Muscle of leg (tissue), 11 donors: ENCODE data around the gene OR8D1. TPM values are rescaled to one million over a fixed set of nuclear protein-coding genes. Genes with fewer than 3 reads are reported as not detected.

Experiments used
- DNase-seq: peaks from one replicate; pipeline ENCODE4 v3.0.0; 2013
- H3K27ac ChIP-seq: one replicate; pipeline ENCODE4 v1.5.1; 2013; ENCODE audit warnings: mild to moderate bottlenecking, low read length, control low read depth
- H3K27me3 ChIP-seq: one replicate; pipeline ENCODE4 v1.6.1; 2013; ENCODE audit warnings: low read length; ENCODE audit not compliant: control insufficient read depth, insufficient read depth
- H3K36me3 ChIP-seq: one replicate; pipeline ENCODE4 v1.6.1; 2013; ENCODE audit warnings: low read length; ENCODE audit not compliant: control insufficient read depth, insufficient read depth
- H3K4me1 ChIP-seq: one replicate; pipeline ENCODE4 v1.6.1; 2013; ENCODE audit warnings: low read length; ENCODE audit not compliant: control insufficient read depth, insufficient read depth
- H3K4me3 ChIP-seq: one replicate; pipeline ENCODE4 v1.5.1; 2013; ENCODE audit warnings: low read length, control low read depth
- H3K9me3 ChIP-seq: replicated peaks from 2 replicates; pipeline ENCODE4 v1.6.1; 2013; ENCODE audit warnings: low read depth, low read length; ENCODE audit not compliant: control insufficient read depth
- WGBS: methylation state at CpG from one replicate; pipeline ENCODE4 v1.1.5; 2013; ENCODE audit warnings: missing lambda C conversion rate; ENCODE audit not compliant: insufficient coverage; 5-methylcytosine and 5-hydroxymethylcytosine counted together
- polyA plus RNA-seq, 8 donors: library from polyadenylated mRNA; unstranded; fragments of 120-200 nt; gene quantifications; one replicate each; pipeline versions ENCODE4 v1.2.1 to v1.2.3, GENCODE V29; 2013; ENCODE audit warnings: inconsistent platforms in 1 of 8, low replicate concordance in 1 of 8; ENCODE audit not compliant: insufficient read length in 8 of 8, insufficient read depth in 1 of 8
- total RNA-seq: library from RNA; stranded (reverse); fragments of 120-200 nt; gene quantifications from one replicate; pipeline ENCODE4 v1.2.4, GENCODE V29; 2013

OR8D1 gene
- total and polyA plus RNA-seq, 9 donors = 0.01 to 0.05 (median 0.03) TPM; not detected in 5

DNA sequence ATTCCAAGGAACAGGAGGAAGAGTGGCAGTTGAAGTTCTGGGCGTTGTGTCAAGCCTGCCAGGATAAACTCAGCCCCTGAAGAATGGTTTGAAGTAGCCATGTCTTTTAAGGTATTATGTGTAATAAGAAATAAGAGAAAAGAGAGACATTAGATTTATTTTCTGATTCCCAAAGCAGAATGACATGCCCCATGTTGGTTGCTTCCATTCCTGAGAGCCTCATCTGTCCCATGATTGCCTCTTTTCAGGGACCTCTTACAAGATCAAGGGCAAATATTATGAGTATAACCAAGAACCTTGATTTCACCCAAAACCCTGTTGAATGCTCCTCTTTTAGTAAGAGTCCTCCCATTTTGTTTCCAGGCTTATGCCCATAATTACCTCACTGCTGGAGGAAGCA is 6.3 kb upstream of the OR8D1 start, which contains the start of gene OR8D2:
Gene OR8D2 (minus strand): TSS at position 101 of the 400 bp plus-strand sequence. CDS start 0 bp downstream, at position 101.
- Histone ChIP-seq H3K27me3 (no peaks in the 10 kb centered on the region), H3K4me3 (no peak within 1 kb of the TSS), H3K27ac (no peak within 1 kb of the TSS), H3K9me3 (no peaks in the 10 kb centered on the region), H3K36me3 (no peaks in the 10 kb centered on the region), H3K4me1 (no peaks in the 10 kb centered on the region)
- DNase-seq = no peak
- no CpG with 5 or more reads among the region's 1 CpG for WGBS

DNA sequence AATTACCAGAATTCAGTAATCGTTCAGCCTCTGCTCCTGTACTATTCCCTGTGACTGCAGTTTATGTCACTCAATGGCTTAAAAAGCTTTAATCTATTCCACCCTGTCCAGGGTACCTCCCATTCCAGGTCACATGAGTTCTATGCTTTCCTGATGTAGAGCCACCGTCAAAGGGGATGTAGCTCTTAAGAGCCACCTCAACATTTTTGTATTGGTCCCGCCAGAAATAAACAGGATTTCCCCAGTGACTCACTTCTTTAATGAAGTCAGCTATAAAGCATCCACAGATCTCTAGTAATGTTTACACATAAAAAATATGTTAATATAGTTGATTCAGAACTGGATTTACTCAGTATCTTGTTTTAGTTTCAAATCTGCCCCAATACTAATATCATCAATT is 1.3 kb upstream of the OR8D1 start:
- H3K4me1 ChIP-seq = no peaks in the 10 kb centered on the region
- no peak overlapping the region for H3K4me3 ChIP-seq
- no peaks in the 10 kb centered on the region for H3K9me3 ChIP-seq
- 67% methylated on average over 2 of the region's 3 CpGs for WGBS
- DNase-seq = no peak
- no peaks in the 10 kb centered on the region for H3K27me3 ChIP-seq
- no peak overlapping the region for H3K27ac ChIP-seq
- no peaks in the 10 kb centered on the region for H3K36me3 ChIP-seq

DNA sequence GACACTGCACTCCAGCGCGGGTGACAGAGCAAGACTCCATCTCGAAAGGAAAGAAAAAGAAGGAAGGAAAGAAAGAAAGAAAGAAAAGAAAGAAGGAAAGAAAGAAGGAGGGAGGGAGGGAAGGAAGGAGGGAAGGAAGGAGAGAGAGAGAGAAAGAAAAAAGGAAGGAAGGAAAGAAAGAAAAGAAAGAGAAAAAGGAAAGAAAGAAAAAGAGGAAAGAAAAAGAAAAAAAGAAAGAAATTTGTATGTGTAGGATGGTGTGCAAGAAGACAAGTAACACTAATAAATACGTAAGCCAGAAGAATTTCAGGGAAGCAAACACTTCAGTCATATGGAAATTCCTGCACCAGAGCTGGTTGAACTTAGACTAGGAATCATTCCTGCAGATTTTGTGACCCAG is 618 bp downstream of the OR8D1 start:
- no peak for DNase-seq
- WGBS = 74% methylated on average over 4 of the region's 4 CpGs
- H3K27me3 ChIP-seq = no peaks in the 10 kb centered on the region

DNA sequence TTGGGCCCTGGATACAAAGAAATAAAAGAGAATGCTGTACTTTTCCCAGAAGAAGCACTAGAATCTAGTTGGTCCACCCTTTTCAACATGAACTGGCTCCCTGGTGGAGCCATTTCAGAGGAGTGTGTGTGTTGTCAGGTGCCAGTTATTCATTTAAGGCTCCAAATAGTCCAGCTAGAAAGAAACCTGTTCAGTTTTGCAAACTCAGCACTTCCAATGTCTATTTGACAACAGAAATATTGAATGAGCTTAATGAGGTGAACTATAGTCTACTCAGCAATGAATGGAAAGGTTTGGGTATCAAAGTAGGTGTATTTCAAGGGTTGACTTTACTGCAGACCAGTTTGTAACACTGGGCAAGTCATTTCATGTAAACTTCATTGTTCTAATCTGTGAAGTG is 2.1 kb downstream of the OR8D1 start:
- no peaks in the 10 kb centered on the region for H3K27me3 ChIP-seq
- H3K9me3 ChIP-seq = no peaks in the 10 kb centered on the region
- H3K4me1 ChIP-seq = no peaks in the 10 kb centered on the region
- H3K36me3 ChIP-seq = no peaks in the 10 kb centered on the region
- no peak overlapping the region for H3K27ac ChIP-seq
- no peak overlapping the region for H3K4me3 ChIP-seq
- DNase-seq = no peak

More for the DNA sequence above, 618 bp downstream of the OR8D1 start:
- Histone ChIP-seq H3K27ac (no peak overlapping the region), H3K4me1 (no peaks in the 10 kb centered on the region), H3K9me3 (no peaks in the 10 kb centered on the region), H3K4me3 (no peak overlapping the region), H3K36me3 (no peaks in the 10 kb centered on the region)

DNA sequence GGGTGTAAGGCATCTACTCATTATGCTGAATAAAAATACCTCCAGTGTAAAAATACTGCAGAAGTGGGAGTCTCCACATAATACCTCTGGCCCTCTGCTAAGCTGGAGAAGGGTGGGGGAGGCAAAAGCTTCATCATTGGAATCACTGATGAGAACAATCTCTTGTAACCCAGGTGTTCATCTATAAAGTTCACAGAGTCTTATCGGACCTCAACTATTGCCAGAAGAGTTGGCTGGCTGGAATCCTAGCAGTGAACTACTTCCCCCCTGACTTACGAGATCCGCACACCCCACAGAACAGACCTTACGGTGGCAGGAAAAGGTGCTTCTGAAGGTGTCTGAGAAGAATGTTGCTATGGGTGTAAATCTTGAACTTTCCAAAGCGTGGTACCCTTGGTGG is 2.5 kb downstream of the OR8D1 start:
- DNase-seq = no peak
- H3K9me3 ChIP-seq = no peaks in the 10 kb centered on the region
- 33% methylated on average over 1 of the region's 5 CpGs for WGBS
- no peak overlapping the region for H3K4me3 ChIP-seq
- no peaks in the 10 kb centered on the region for H3K4me1 ChIP-seq
- H3K27ac ChIP-seq = no peak overlapping the region
- H3K36me3 ChIP-seq = no peaks in the 10 kb centered on the region
- H3K27me3 ChIP-seq = no peaks in the 10 kb centered on the region

DNA sequence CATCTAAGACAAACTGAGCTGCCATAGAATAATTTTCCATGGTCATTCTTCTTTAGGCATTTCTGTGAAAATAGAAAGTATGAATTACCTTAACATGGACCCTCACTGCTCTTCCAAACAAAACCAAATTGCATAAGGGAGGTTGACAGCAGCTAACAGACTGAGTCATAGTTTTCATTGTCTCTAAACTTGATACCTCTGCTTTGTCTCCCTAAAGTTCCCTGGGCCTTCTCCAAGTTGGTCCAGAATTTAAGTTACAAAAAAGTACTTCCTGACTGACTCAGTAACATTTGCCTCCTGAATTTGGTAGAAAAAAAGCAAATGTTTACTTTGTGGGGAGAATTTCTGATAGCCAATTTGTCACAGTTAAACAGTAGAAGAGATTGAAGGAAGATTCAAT is 3.0 kb downstream of the OR8D1 start:
- Histone ChIP-seq H3K27ac (no peak overlapping the region), H3K4me1 (no peaks in the 10 kb centered on the region), H3K4me3 (no peak overlapping the region), H3K27me3 (no peaks in the 10 kb centered on the region), H3K36me3 (no peaks in the 10 kb centered on the region), H3K9me3 (no peaks in the 10 kb centered on the region)
- no peak for DNase-seq

DNA sequence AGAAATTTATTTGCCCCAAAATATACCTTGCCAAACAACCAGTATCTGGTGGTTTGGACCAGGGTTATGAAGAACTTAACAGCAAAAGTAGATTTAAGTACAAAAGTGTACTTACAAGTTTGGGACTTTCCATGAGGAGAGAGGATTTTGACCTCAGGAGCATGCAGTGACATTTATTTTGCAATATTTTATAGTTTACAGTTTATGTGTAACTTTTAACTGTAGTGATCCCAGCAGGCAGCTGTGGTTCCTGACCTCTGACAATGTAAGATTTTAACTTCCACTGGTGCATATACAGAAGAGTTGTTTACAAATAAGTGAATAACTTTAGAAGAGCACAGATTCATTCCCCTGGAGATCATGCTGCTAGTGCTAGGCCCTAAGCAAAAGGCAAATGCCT is 6.7 kb downstream of the OR8D1 start:
- Histone ChIP-seq H3K4me3 (no peak overlapping the region), H3K27me3 (no peaks in the 10 kb centered on the region), H3K27ac (no peak overlapping the region), H3K4me1 (no peaks in the 10 kb centered on the region), H3K9me3 (no peaks in the 10 kb centered on the region), H3K36me3 (no peaks in the 10 kb centered on the region)
- no peak for DNase-seq

DNA sequence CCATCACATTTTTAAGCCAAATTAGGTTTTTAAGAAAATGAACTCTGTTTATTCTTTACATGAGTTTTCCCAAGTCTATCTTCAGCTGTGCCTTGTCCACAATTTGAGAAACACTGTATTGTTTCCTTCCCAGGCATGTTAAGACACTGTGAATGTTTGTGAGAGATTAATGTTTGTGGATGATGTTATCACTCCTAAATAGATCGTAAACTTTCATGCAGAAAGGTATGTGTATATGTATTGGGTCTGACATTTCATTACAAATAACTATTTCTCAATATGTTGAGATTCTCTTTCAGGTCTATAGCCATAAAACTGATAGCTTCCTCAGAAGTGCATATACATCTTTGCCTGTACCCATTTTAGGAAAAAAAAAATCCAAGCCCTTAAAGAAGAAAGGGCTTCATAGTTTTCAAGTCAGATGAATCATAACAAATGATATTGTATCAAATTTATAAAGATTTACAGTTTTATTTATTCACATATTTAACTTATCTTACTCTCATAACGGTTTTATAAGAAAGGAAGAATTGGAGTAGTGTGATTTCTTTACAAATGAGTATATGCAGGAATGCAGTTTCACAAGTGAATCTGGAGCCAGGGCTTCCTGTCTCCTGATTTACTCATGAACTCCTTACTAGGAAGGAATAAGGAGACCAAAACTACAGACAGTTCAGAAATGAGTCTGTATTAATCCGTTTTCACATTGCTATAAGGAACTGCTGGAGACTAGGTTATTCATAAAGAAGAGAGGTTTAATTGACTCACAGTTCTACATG is 11.2 kb downstream of the OR8D1 start:
- no peaks in the 10 kb centered on the region for H3K36me3 ChIP-seq
- no peak overlapping the region for H3K27ac ChIP-seq
- WGBS = no CpG with 5 or more reads among the region's 3 CpGs
- no peaks in the 10 kb centered on the region for H3K4me1 ChIP-seq
- H3K27me3 ChIP-seq = no peaks in the 10 kb centered on the region
- H3K9me3 ChIP-seq = no peaks in the 10 kb centered on the region
- no peak overlapping the region for H3K4me3 ChIP-seq
- DNase-seq = peak; percentile 4

DNA sequence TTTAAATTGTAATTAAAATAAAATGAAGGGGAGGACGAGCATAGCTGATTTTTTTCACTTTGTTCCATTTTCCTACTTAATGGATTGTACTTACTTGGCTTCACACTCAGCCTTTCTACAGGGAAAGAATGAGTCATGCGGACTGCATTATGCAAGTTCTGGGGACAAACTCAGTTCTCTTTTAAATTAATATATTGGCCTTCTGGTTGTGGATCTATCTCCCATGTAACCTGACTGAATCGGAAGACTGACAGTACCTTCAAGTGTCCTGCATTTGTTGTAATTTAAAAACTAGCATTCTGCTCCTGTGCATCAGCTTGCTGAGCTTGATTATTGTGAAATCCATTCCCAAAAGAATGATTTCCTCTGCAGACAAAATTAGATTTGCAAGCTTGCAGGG is 12.2 kb downstream of the OR8D1 start:
- no peaks in the 10 kb centered on the region for H3K36me3 ChIP-seq
- no peak overlapping the region for H3K27ac ChIP-seq
- H3K4me1 ChIP-seq = no peaks in the 10 kb centered on the region
- no peak overlapping the region for H3K4me3 ChIP-seq
- no CpG with 5 or more reads among the region's 3 CpGs for WGBS
- DNase-seq = peak; percentile 11
- H3K9me3 ChIP-seq = no peaks in the 10 kb centered on the region
- H3K27me3 ChIP-seq = no peaks in the 10 kb centered on the region

DNA sequence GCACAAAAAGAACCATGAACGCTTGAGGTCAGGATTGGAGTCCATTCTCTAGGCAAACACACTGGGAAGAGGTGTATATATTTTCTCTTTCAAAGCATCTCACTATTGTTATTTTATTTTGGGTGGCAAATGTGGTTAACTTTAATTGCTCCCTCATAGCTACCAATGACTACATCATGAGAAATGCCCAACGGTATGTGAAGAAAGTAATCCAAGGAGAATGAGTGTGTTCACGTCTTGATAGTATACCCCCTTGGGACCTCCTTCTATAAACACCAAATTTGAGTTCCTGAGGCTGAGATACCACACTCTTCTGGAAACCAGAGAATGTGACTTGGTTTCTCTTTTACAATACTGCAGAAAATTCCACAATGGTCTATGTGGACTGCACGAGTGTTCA is 15.8 kb downstream of the OR8D1 start:
- Histone ChIP-seq H3K4me3 (no peak overlapping the region), H3K36me3 (no peaks in the 10 kb centered on the region), H3K27ac (no peak overlapping the region), H3K4me1 (no peaks in the 10 kb centered on the region), H3K27me3 (no peaks in the 10 kb centered on the region), H3K9me3 (no peaks in the 10 kb centered on the region)
- WGBS = no CpG with 5 or more reads among the region's 4 CpGs
- DNase-seq = no peak

DNA sequence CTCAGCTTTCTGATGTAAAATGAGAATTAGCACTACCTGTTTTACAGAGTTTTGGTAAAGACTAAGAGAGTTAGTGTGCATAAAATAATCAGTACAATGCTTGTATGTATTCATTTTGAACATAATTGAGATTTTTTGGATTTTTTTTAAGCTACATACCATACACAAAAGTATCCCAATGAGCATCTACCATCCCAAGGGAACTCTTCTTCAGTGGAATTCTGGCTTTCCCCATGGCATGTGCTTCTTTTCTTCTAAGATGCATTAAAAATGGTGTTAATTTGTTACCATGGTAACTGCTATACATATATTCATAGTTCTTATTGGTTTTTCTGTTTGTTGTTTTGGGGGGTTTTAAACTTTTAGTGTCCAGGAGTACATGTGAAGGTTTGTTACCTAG is 17.7 kb downstream of the OR8D1 start:
- no peak for DNase-seq
- Histone ChIP-seq H3K9me3 (no peaks in the 10 kb centered on the region), H3K4me1 (no peaks in the 10 kb centered on the region), H3K27me3 (no peaks in the 10 kb centered on the region), H3K36me3 (no peaks in the 10 kb centered on the region), H3K27ac (no peak overlapping the region), H3K4me3 (no peak overlapping the region)
